GM19351 (cell line): ENCODE data around the gene OR9A4.

ENCODE experiments used
- ATAC-seq: cut with Tn5 transposase; IDR thresholded peaks from one replicate; pipeline ENCODE4 v1.9.1; 2021; ENCODE audit warnings: mild to moderate bottlenecking, moderate library complexity; ENCODE audit not compliant: unreplicated experiment

OR9A4 gene

DNA sequence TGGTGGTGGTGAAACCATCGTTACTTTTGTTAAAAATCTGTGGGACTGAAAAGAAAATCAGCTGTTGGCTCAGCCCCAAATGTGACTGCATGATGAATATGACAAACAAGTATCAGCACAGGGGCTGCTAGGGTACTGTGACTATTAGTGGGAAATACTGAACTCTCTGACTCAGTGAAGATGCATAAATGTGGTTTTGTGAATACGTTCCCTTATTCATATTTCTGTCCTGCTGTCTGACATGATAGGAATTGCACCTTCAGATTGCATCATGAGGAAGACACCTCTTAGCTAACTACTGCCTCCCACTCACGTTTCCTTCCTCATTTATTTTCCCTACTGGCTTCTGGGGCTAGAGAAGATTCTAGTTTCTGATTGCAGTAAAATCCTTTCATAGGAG, 29.2 kb downstream of the OR9A4 start:
- ATAC-seq: no peak

DNA sequence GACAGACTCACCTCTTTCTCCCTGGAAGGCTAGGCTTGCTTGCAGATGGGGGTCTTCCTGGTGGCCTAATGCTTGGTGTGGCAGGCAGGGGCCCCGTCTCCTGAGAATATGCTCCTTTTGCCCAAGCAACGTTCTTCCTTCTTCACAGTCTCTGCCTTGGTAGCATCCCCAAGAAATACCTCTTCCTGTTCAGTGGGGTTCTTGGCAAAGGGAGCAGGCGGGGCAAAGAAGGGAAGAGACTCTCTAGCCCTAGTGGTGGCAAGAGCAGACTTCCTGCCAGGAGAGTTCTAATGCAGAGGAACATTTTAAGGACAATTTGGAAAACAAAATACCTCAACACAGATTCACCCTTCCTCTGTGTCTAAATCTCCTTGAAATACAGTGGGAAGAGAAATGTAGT, 30.6 kb downstream of the OR9A4 start, which contains the start of gene CLEC5A:
Gene CLEC5A (minus strand): TSS at position 179 of the 400 bp plus-strand sequence. CDS start 682 bp downstream, outside the sequence.
- ATAC-seq: no peak

DNA sequence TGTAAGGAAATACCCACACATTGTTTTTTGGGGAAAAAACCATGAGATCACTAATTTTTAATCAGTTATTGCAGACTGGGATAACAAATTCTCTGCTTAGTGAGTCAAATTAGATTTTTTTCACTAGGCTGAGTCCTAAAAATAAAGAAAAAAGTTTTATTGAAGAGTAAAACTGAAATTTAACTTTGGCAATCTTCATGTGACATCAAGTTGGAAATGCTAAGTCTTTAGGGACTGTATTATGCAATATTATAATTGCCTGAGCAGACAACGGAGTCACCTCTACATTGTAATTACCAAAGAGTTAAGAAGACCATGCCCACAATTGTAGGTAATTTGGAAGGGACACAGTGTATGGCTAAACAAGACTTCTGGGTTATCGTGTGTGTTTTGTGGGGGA, 32.8 kb downstream of the OR9A4 start:
- no peak for ATAC-seq

DNA sequence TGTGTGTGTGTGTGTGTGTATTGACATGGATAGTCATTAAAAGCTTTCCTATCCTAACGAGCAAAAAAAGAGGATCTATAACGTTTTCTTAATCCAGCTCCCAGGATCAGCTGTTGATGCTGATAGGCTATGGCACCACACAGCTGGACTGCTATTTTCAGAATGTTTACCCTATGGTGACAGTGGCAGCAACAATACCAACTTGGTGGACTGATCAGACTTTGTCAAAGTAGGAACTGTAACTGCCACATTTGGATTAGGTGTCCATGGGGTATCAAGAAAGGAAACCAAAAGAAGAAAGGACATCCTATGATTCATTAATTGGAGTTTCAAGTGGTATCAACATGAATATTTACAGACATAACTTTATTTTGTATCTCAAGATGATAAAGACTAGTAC, 33.3 kb downstream of the OR9A4 start:
- no peak for ATAC-seq

DNA sequence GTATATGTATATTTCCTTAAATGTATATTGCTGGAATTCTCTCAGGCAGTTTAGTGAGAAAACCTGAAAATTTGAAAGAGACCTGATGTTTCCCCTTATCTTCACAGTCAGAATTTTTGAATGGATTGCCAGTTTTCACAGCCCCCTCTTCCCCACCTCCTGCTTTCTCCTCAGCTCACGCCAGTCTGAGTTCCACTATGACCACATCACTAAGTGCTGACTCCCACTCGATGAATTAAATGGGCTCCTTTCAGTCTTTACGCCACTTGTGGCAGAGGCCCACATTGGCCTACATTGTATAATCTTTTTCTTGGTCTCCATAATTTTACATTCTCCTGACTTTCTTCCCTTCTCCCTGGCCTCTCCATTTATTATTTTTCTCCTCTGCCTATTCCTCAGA, 33.7 kb downstream of the OR9A4 start:
- no peak for ATAC-seq

DNA sequence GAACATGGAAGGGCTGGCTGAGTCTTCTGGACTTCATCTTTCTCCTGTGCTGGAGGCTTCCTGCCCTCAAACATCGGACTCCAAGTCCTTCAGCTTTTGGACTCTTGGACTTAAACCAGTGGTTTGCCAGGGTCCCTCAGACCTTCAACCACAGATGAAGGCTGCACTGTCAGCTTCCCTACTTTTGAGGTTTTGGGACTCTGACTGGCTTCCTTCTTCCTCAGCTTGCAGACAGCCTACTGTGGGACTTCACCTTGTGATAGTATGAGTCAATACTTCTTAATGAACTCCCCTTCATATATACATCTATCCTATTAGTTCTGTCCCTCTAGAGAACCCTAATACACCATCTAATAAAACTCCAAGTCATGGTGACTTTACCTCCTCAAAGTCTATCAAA, 34.6 kb downstream of the OR9A4 start:
- ATAC-seq: no peak

DNA sequence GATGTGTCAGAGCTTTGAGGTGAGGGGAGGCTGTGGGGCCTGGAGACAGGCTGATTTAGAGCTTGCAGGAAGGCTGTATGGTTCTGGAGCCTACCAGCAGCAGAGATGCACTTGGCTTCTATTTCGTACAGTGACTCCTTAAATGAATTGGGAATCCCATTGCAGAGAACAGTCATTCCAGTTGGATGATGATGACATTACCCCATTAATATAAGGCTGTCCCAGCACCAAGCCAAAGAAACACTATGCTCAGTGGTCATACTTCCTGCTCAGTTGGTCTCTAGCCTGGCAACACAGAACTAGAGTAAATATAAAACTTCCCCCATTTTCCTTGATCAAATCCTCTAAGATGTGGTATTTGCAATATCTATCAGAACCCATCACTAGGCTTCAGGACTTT, 36.3 kb downstream of the OR9A4 start:
- ATAC-seq: no peak

DNA sequence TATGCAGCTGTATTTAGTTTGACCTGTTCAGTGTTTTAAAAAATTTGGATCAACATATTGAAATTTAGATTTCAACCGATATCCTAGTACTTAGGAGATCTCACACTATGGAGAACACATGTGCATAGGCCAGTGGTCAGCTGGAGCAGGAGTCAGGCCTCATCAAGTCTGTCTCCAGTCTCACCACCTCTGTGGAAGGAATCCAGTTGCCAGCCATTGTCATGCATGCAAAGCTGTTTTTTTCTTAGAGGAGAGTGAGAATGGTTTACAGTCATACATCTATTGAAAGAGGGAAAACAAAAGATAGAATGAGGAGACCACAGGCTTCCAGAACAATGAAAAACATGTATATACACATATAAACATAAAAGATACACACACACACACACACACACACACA, 38.1 kb downstream of the OR9A4 start:
- no peak for ATAC-seq

DNA sequence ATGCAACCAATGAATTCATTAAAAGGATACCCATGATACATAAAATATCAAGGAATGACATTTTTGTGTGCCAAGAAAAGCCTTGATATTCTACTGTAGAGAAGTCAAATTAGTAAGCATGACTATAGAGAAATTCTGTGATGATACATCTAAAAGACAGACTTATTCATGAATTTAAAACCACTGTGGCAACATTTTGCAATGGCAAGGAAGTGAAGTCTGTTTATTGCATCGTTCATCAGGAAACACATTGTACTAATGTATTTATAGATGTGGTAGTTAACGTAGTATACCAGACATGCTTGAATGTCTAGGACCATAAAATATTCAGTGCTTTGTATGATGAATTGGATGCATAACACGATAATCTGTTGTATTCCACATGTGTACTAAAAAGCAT, 39.9 kb downstream of the OR9A4 start:
- ATAC-seq: no peak

DNA sequence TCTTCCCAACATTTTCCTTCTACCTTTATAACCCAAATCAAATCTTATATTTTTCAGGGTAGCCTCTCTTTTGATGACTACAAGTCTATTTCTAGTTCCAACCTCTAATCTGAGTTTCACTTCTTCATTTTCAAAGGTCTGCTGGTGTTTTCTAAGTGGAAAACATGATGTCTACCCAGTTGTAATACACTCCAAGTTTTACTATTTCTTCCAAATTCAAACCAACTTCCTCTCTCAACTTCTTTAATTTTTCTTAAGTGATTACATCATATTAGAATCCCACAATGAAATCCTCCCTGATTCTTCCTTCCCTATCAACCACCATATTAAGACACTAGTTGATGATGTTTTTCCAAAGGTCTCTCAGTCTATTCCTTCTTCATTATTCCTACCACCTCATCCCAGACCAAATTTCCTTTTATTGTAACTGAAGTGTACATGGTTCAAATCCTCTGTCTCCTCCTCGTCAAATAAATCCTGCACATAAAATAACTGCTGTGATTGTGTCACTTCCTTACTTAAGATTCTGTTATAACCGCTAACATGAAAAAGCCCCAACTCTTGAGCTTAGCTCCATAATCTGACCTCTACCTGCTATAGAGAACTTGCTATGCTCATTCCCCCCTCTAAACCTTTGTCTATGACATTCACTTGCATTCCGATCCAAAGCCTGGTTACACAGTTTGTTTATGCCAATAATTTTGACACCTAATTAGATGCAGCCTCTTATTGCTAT, 44.7 kb downstream of the OR9A4 start:
- peak; percentile 99 for ATAC-seq
